C4-2B (cell line): ENCODE results near the gene ATP5F1E.

Experiments used
- ZFX ChIP-seq: fragments of 450-650 bp; IDR thresholded peaks from 2 replicates; pipeline ENCODE4 v1.6.1; 2017
- TF ChIP-seq, protein P1 (sequence below): fragments of 450-650 bp; conservative IDR thresholded peaks from 2 replicates; pipeline ENCODE4 v1.5.1; 2017; ENCODE audit warnings: mild to moderate bottlenecking

GRCh38 chr20:59039233-59039632 is 7.1 kb upstream of the ATP5F1E start:
- TF ChIP-seq, protein P1, sequence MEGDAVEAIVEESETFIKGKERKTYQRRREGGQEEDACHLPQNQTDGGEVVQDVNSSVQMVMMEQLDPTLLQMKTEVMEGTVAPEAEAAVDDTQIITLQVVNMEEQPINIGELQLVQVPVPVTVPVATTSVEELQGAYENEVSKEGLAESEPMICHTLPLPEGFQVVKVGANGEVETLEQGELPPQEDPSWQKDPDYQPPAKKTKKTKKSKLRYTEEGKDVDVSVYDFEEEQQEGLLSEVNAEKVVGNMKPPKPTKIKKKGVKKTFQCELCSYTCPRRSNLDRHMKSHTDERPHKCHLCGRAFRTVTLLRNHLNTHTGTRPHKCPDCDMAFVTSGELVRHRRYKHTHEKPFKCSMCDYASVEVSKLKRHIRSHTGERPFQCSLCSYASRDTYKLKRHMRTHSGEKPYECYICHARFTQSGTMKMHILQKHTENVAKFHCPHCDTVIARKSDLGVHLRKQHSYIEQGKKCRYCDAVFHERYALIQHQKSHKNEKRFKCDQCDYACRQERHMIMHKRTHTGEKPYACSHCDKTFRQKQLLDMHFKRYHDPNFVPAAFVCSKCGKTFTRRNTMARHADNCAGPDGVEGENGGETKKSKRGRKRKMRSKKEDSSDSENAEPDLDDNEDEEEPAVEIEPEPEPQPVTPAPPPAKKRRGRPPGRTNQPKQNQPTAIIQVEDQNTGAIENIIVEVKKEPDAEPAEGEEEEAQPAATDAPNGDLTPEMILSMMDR: no peak
- TF ChIP-seq ZFX: no peak
